Adrenal gland (tissue), 5 donors: Measurements from ENCODE around the gene CPNE4.

Experiments used
- POLR2A ChIP-seq, 2 donors: fragments of 450-650 bp; IDR thresholded peaks; one replicate each; pipeline ENCODE4 v1.6.1; 2017; ENCODE audit warnings: antibody characterized with exemption in 2 of 2, mild to moderate bottlenecking in 2 of 2, moderate library complexity in 1 of 2
- TF ChIP-seq, protein P1 (sequence below), 6 experiments: fragments of 450-650 bp in 4 of 6; fragments of 200-600 bp in 2 of 6; sonication (generic) in 1 of 6; IDR thresholded peaks; 1 replicate in 5 of 6; 2 replicates in 1 of 6; pipeline versions ENCODE4 v1.5.1 to v1.8.0; 2016 to 2021; ENCODE audit warnings: antibody characterized with exemption in 6 of 6, mild to moderate bottlenecking in 2 of 6, moderate library complexity in 1 of 6
- donor health status: DM: no; HTN: no; CAD: no.

DNA sequence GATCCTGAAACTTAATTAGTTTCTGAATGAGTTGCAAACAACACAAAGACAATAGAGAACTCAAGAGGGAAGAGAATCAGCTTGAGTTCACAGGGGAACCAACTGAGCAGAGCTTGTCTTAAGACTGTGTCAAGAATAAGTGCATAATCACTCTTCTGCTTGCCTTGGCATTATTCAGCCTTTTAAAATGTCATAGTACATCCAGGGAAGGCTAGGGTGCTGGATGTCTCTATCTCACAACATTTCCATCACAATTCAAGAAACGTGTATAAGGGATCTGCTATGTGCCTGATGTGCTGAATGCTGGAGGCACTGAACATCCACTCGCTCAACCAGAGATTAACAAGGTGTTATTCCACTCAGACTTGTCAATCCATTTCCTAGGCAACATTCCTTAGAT is 122.6 kb downstream of the CPNE4 start:
- TF ChIP-seq, protein P1, sequence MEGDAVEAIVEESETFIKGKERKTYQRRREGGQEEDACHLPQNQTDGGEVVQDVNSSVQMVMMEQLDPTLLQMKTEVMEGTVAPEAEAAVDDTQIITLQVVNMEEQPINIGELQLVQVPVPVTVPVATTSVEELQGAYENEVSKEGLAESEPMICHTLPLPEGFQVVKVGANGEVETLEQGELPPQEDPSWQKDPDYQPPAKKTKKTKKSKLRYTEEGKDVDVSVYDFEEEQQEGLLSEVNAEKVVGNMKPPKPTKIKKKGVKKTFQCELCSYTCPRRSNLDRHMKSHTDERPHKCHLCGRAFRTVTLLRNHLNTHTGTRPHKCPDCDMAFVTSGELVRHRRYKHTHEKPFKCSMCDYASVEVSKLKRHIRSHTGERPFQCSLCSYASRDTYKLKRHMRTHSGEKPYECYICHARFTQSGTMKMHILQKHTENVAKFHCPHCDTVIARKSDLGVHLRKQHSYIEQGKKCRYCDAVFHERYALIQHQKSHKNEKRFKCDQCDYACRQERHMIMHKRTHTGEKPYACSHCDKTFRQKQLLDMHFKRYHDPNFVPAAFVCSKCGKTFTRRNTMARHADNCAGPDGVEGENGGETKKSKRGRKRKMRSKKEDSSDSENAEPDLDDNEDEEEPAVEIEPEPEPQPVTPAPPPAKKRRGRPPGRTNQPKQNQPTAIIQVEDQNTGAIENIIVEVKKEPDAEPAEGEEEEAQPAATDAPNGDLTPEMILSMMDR (IDR thresholded peaks at IDR 0.05), result no peak
- no peak for TF ChIP-seq POLR2A (IDR thresholded peaks at IDR 0.05)
